K562 (cell line): ENCODE results near the gene CD160. TPM values are rescaled to one million over a fixed set of nuclear protein-coding genes. Genes with fewer than 3 reads are reported as not detected.

Experiments used
- SOX6 ChIP-seq: fragments of 450-650 bp; IDR thresholded peaks from 2 replicates; pipeline ENCODE4 v1.6.1; 2014; ENCODE audit warnings: mild to moderate bottlenecking
- polyA plus RNA-seq, 8 experiments: library from polyadenylated mRNA; depleted of rRNA in 4 of 8; stranded (reverse) in 5 of 8; unstranded in 3 of 8; fragments of >200 nt; fragmentation: Nextera tagmentation in 2 of 8; fragmentation: Illumina TruSeq in 1 of 8; extraction: Ambion mirVana in 2 of 8; extraction: Trizol in 1 of 8; gene quantifications; 2 replicates each; pipeline versions ENCODE4 v1.2.1 to v1.2.3, GENCODE V29; 2011 to 2014; ENCODE audit warnings: inconsistent platforms in 1 of 8, missing spikeins in 1 of 8
- total RNA-seq, 7 experiments: library from RNA; depleted of rRNA in 6 of 7; stranded (reverse); fragments of >200 nt in 6 of 7; fragmentation: Illumina TruSeq in 2 of 7; extraction: Trizol in 2 of 7; gene quantifications; 2 replicates each; pipeline versions ENCODE4 v1.2.1 to v1.2.3, GENCODE V29; 2011 to 2021; ENCODE audit warnings: low replicate concordance in 1 of 7
- TF ChIP-seq, protein P1 (sequence below): fragments of 450-650 bp; IDR thresholded peaks from 2 replicates; pipeline ENCODE4 v1.6.1; 2016; ENCODE audit warnings: missing biosample characterization, missing genetic modification characterization
- TF ChIP-seq, protein P2 (sequence below), 2 experiments: IDR thresholded peaks in 1 of 2; conservative IDR thresholded peaks in 1 of 2; 2 replicates each; pipeline ENCODE4 v1.6.1; 2016; ENCODE audit warnings: low read depth in 2 of 2, mild to moderate bottlenecking in 1 of 2, missing compliant biosample characterization in 1 of 2, missing genetic modification characterization in 1 of 2, moderate library complexity in 1 of 2

The CD160 gene
- total and polyA plus RNA-seq, 9 of the 15 experiments (the other 6 are each of a cell fraction or from before 2014, with no cell fraction given): 0.01 TPM; not detected in 8

DNA sequence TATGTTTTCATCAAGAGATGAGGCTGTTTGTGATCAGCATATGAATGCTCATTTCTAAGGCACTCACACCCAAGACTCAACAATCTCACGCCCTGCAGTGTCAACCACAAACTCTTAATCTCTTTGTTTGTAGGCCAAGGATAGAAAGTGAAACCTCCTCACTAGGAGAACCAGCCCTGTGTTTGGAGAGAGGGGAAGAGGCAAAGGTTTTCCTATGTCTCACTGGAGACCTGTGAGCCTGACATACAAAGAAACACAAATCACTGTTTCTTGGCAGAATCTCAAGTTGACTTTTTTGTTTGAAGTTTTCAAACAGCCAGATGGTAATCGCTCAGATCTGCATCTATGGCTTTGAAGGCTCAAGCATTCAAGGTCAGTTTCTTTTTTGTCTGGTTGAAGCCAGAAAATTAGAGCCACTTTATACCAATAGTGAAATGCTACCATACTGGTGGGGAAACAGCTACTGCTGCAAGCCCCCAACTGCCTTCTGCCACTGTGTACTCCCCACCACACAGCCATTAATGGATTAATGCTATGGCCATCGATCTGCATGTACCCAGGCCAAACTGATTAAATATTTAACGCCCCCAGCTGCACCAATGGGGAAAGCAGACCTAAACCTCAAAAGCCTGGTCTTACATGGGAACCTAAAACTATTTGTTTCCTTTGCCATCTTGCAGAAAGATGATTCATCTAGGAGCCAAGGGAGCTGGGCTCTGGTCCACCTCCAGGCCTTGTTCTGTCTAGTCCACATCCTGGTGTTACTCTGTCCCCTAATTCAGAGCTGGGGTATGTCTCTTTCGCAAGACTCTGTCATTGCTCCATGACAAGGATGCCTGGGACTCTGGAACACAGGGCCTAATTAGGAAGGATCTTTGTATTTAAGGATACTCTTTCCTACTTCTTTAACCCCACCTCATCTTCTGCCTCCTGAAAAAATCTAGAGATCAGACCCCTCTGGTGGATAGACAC, 28.4 kb upstream of the CD160 start (continued):
- TF ChIP-seq, protein P1, sequence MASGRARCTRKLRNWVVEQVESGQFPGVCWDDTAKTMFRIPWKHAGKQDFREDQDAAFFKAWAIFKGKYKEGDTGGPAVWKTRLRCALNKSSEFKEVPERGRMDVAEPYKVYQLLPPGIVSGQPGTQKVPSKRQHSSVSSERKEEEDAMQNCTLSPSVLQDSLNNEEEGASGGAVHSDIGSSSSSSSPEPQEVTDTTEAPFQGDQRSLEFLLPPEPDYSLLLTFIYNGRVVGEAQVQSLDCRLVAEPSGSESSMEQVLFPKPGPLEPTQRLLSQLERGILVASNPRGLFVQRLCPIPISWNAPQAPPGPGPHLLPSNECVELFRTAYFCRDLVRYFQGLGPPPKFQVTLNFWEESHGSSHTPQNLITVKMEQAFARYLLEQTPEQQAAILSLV (tag): no peak
- TF ChIP-seq, protein P2, sequence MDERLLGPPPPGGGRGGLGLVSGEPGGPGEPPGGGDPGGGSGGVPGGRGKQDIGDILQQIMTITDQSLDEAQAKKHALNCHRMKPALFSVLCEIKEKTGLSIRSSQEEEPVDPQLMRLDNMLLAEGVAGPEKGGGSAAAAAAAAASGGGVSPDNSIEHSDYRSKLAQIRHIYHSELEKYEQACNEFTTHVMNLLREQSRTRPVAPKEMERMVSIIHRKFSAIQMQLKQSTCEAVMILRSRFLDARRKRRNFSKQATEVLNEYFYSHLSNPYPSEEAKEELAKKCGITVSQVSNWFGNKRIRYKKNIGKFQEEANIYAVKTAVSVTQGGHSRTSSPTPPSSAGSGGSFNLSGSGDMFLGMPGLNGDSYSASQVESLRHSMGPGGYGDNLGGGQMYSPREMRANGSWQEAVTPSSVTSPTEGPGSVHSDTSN (CRISPR knock-in tag; IDR thresholded peaks at IDR 0.05; ENCODE audit: low read depth): no peak
- TF ChIP-seq, protein P2 (tag; conservative IDR thresholded peaks at IDR 0.05; ENCODE audit: low read depth): peak; percentile 42; the same call in 1 of the 2 replicates
- peak; percentile 45; the same call in 1 of the 2 replicates for TF ChIP-seq SOX6
